DLD1 (cell line): ENCODE measurements around the gene KNSTRN.

Experiments used
- in situ Hi-C: cut with HindIII; loops from 2 replicates; pipeline ENCODE4 v1.10.0; 2017; ENCODE audit warnings: low sequenced_read_pairs

KNSTRN gene

DNA sequence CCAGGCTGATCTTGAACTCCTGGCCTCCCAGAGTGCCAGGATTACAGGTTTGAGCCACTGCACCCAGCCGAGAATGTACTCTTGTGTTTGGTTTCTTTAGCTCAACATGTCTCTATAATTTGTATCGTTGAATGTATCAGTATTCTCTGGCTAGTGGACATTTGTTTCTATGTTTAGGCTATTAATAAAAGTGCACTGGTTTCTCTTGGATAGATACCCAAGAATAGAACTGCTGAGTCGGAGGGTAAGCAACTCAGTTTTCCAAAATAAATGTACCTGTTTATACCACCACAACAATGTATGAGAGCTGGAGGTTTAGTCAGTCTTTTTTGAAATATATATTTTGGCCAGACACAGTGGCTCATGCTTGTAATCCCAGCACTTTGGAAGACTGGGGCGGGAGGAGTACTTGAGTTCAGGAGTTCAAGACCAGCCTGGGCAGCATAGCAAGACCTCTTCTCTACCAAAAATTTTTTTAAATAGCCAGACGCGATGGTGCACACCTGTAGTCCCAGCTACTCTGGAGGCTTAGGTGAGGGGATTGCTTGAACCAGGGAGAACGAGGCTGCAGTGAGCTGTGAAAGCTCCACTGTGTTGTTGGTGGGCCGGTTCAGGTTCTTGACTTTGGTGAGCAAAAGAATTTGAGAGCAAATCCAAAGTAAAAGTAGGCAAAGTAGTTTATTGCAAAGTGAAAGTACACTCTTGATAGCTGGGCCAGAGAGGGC, 15.3 kb downstream of the KNSTRN start:
- in situ Hi-C loops = no loop called here

DNA sequence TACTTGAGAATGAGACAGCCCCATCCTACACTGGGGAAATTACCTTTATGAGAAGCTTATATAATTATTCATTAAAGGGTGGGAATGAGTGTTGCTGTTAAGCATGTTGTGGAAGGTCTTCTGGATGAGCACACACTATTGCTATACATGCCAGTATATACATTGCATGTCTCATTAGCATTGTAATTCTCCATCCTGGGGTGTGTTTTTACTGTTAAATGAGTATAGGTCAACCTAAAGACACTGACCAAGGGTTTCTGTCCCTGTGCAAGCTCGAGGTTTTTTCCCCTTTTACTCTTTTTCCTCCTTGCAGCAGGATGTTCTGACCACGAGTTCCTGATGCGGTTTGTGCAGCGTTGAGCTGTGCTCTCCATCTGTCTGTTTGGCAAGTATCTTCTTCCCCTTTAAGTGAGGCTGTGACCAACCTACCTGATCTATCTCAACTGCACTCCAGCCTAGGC, 15.9 kb downstream of the KNSTRN start:
- in situ Hi-C loops = no loop called here

DNA sequence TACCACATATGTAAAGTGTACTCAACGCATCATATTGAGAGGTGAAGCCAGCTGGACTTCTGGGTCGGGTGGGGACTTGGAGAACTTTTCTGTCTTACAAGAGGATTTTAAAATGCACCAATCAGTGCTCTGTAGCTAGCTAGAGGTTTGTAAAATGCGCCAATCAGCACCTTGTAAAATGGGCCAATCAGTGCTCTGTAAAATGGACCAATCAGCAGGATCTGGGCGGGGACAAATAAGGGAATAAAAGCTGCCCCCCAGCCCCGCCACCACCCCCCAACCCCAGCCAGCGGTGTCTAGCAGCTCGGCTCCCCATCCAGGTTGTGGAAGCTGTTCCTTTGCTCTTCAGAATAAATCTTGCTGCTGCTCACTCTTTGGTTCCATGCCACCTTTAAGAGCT, 16.8 kb downstream of the KNSTRN start:
- in situ Hi-C loops = no loop called here

DNA sequence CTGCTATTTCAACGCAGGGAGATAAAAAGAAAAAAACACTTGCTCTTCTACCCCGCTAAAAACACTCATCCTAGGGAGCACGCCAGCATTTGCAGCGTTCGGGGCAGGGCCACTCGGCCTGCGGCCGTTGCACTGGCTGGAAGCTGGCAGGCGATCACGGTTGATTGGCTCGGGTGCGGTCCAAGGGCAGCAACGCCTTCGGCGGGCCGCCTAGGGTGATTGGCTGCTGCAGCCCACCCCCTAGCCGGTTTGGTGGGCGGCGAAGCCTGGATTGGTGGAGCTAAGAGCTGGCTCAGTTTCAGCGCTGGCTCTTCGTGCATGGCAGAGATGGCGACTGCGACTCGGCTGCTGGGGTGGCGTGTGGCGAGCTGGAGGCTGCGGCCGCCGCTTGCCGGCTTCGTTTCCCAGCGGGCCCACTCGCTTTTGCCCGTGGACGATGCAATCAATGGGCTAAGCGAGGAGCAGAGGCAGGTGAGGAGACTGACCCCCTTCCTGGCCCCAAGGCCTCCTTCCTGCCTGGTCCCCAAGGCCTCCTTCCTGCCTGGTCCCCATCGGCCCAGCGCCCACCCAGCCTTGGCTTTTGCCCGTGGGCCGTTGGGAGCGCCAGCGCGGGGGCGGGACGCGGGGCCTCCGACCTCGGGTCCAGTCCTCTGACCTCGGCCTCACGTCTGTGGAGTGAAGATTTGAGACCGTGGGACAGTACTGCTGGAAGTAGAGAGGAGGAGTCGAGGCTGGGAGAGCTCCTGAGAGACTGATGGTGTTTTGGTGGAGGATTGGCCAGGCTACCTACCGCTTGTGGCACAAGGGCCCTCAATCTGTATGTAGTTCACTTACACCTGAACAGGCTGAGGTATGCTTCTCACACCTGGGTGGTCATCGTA, 23.2 kb downstream of the KNSTRN start, which contains the start of gene IVD:
TSS of gene IVD (plus strand) at position 295 of the 881 bp plus-strand sequence. CDS start at position 328, 33 bp downstream.
- in situ Hi-C loops = no loop called here

GRCh38 chr15:40407330-40407990, 24.9 kb downstream of the KNSTRN start:
- in situ Hi-C loops = no loop called here

DNA sequence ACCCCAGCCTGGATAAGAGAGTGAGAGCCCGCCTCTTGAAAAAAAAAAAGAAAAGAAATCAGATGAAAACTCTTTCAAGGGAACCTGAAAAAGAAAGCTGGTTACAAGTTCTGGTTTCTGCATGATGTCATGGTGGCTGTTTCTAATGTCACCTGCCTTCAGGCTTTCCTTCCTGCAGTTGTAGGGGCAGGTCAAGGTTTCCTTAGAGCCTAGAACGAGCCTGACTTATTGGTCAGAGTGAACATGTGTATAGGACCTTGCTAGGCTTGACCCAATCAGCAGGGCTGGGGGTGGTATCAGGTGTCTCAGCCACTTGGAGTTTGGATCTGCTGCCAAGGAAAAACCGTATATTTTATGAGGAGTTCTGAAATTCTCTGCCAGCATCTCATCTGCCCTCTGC, 26.8 kb downstream of the KNSTRN start:
- in situ Hi-C loops = no loop called here

DNA sequence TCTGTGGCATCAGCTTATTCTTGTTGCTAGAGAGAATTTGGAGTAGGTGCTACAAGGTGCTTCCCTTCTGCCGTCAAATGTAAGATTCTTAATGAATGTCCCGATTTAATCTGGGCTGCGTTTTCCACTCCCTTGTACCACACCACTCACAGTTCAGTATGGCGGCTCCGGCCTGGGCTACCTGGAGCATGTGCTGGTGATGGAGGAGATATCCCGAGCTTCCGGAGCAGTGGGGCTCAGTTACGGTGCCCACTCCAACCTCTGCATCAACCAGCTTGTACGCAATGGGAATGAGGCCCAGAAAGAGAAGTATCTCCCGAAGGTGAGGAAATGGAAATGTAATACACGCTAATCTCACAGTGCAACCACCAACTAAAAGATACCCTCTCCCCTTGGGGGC, 28.0 kb downstream of the KNSTRN start:
- in situ Hi-C loops = no loop called here

GRCh38 chr15:40412095-40412759, 29.7 kb downstream of the KNSTRN start:
- in situ Hi-C loops = no loop called here

GRCh38 chr15:40413036-40413435, 30.5 kb downstream of the KNSTRN start:
- in situ Hi-C loops = no loop called here

- in situ Hi-C loops = no loop called here
Observed at GRCh38 chr15:40414816-40415215, 32.3 kb downstream of the KNSTRN start.

GRCh38 chr15:40415226-40415625, 32.7 kb downstream of the KNSTRN start:
- in situ Hi-C loops = no loop called here

GRCh38 chr15:40416056-40416455, 33.5 kb downstream of the KNSTRN start:
- in situ Hi-C loops = no loop called here

- in situ Hi-C loops = no loop called here
Observed at GRCh38 chr15:40418126-40418525, 35.6 kb downstream of the KNSTRN start.

DNA sequence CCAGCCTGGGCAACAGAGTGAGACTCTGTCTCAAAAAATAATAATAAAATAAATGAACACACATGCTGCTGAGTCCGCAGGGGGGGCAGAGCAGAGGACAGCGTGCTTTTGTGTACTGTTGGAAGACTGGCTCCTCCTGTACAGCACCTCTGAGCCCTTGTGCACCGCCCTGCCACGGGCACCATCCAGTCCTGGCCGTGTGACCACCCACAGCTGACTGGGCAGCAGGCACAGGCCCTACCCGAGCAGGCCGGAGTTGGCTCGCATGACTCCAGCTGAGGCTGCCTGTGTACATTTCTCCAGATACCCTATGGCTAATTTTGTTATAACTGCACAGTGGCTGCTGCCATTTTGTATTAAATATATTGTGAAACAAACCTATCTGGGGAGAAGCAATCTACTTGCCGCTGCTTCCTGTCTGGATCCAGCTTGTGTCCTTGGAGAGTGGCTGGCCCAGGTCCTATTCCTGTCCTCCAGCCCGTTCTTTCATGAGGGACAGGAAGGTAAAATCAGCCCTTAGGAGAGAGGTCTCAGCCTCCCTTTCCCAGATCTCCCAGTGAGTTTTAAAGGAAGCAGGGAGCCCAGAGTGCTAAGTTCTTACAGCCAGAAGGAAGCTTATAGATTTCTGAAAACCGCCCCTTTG, 37.7 kb downstream of the KNSTRN start:
- in situ Hi-C loops = no loop called here

- in situ Hi-C loops = no loop called here
Observed at GRCh38 chr15:40420793-40421192, 38.3 kb downstream of the KNSTRN start.

- in situ Hi-C loops = no loop called here
Observed at GRCh38 chr15:40421246-40422157, 39.0 kb downstream of the KNSTRN start.

GRCh38 chr15:40424483-40425115, 42.1 kb downstream of the KNSTRN start:
- in situ Hi-C loops = no loop called here

- in situ Hi-C loops = no loop called here
Observed at GRCh38 chr15:40425681-40426080, 43.2 kb downstream of the KNSTRN start.

GRCh38 chr15:40427188-40427587, 44.7 kb downstream of the KNSTRN start:
- in situ Hi-C loops = no loop called here
